IMR-90 (cell line): ENCODE data around the gene NEURL2. TPM values are rescaled to one million over a fixed set of nuclear protein-coding genes. Genes with fewer than 3 reads are reported as not detected.
A peak's percentile ranks its signal among the peaks of the same experiment; 100 is the strongest.

Experiments used
- ATAC-seq: fragments of 200-7000 bp; cut with Tn5 transposase; 2 replicates; pipeline ENCODE4 v1.9.1; 2020; ENCODE audit warnings: low read depth, mild to moderate bottlenecking, moderate library complexity
- BruUV-seq: library from RNA; stranded (reverse); fragments of 400-500 nt; replicated peaks from 2 replicates; lab custom pipeline; 2021; lab: Mats Ljungman, UMichigan
- CTCF ChIA-PET: fragments of 300-600 bp; formaldehyde crosslinking; extraction: SDS; loops from one replicate; lab custom pipeline; 2021; ENCODE audit warnings: antibody characterized with exemption; lab: Yijun Ruan, JAX
- POLR2A ChIA-PET: fragments of 300-600 bp; sonication (Branson Sonifier 250); formaldehyde crosslinking; loops from one replicate; lab custom pipeline; 2022; ENCODE audit warnings: antibody characterized with exemption; ENCODE audit not compliant: unreplicated experiment; lab: Charles Lee
- DNase-seq: peaks from one replicate; pipeline ENCODE4 v3.0.0; 2013
- H2AFZ ChIP-seq: replicated peaks from 2 replicates; pipeline ENCODE3; 2013; ENCODE audit warnings: low read length, mild to moderate bottlenecking; ENCODE audit not compliant: poor library complexity
- H2AK5ac ChIP-seq: 2 replicates; pipeline ENCODE4 v1.6.1; 2013; ENCODE audit warnings: low read depth, low read length, inconsistent platforms
- H2AK9ac ChIP-seq: replicated peaks from 2 replicates; pipeline ENCODE3; 2013; ENCODE audit warnings: mild to moderate bottlenecking, low read depth, low read length, moderate library complexity; ENCODE audit not compliant: poor library complexity
- H2BK120ac ChIP-seq: 2 replicates; pipeline ENCODE4 v1.6.1; 2013; ENCODE audit warnings: low read depth, low read length, inconsistent platforms
- H2BK15ac ChIP-seq: 3 replicates; pipeline ENCODE4 v1.6.1; 2013; ENCODE audit warnings: low read depth, low read length, inconsistent platforms
- H2BK20ac ChIP-seq: 2 replicates; pipeline ENCODE4 v1.6.1; 2013; ENCODE audit warnings: low read depth, mild to moderate bottlenecking, inconsistent platforms, low read length, moderate library complexity
- H2BK5ac ChIP-seq: 2 replicates; pipeline ENCODE4 v1.6.1; 2013; ENCODE audit warnings: mild to moderate bottlenecking, low read depth, low read length, inconsistent platforms; ENCODE audit not compliant: poor library complexity, severe bottlenecking
- H3K14ac ChIP-seq: replicated peaks from 2 replicates; pipeline ENCODE4 v1.6.1; 2013; ENCODE audit warnings: low read depth, low read length, inconsistent platforms
- H3K18ac ChIP-seq: 2 replicates; pipeline ENCODE4 v1.6.1; 2013; ENCODE audit warnings: low read depth, low read length, control low read depth
- H3K23ac ChIP-seq: 2 replicates; pipeline ENCODE4 v1.6.1; 2013; ENCODE audit warnings: low read depth, low read length, inconsistent platforms
- H3K27ac ChIP-seq: 2 replicates; pipeline ENCODE4 v1.5.1; 2013; ENCODE audit warnings: mild to moderate bottlenecking, control low read depth, low read length; ENCODE audit not compliant: insufficient read depth
- H3K27me3 ChIP-seq: 2 replicates; pipeline ENCODE4 v1.6.1; 2013; ENCODE audit warnings: low read length; ENCODE audit not compliant: control insufficient read depth, insufficient read depth
- H3K36me3 ChIP-seq: 2 replicates; pipeline ENCODE4 v1.6.1; 2013; ENCODE audit warnings: low read length, mixed read lengths; ENCODE audit not compliant: control insufficient read depth, insufficient read depth
- H3K4ac ChIP-seq: 2 replicates; pipeline ENCODE4 v1.6.1; 2013; ENCODE audit warnings: low read depth, low read length, inconsistent platforms
- H3K4me1 ChIP-seq: 2 replicates; pipeline ENCODE4 v1.6.1; 2013; ENCODE audit warnings: low read length, mixed read lengths; ENCODE audit not compliant: control insufficient read depth, insufficient read depth
- H3K4me2 ChIP-seq: 2 replicates; pipeline ENCODE4 v1.6.1; 2013; ENCODE audit warnings: low read depth, mild to moderate bottlenecking, control low read depth, low read length, moderate library complexity
- H3K4me3 ChIP-seq: 2 replicates; pipeline ENCODE4 v1.5.1; 2013; ENCODE audit warnings: low read depth, mild to moderate bottlenecking, control low read depth, low read length, moderate library complexity; ENCODE audit not compliant: insufficient read depth
- H3K56ac ChIP-seq: 2 replicates; pipeline ENCODE4 v1.6.1; 2013; ENCODE audit warnings: low read length, inconsistent platforms; ENCODE audit not compliant: insufficient read depth; ENCODE audit errors: extremely low read depth
- H3K79me1 ChIP-seq, 2 experiments: 2 replicates each; pipeline ENCODE4 v1.6.1; 2013; ENCODE audit warnings: low read length in 2 of 2, inconsistent platforms in 1 of 2, low read depth in 1 of 2
- H3K9ac ChIP-seq: 2 replicates; pipeline ENCODE4 v1.6.1; 2013; ENCODE audit warnings: low read depth, low read length, control low read depth
- H3K9me1 ChIP-seq: 2 replicates; pipeline ENCODE4 v1.6.1; 2013; ENCODE audit warnings: low read length, inconsistent platforms; ENCODE audit not compliant: insufficient read depth
- H3K9me3 ChIP-seq: 2 replicates; pipeline ENCODE4 v1.6.1; 2013; ENCODE audit warnings: low read length; ENCODE audit not compliant: control insufficient read depth, insufficient read depth
- H4K20me1 ChIP-seq: 2 replicates; pipeline ENCODE4 v1.6.1; 2013; ENCODE audit warnings: low read length, inconsistent platforms; ENCODE audit not compliant: insufficient read depth
- H4K5ac ChIP-seq: 2 replicates; pipeline ENCODE4 v1.6.1; 2013; ENCODE audit warnings: mild to moderate bottlenecking, low read depth, low read length, control low read depth
- H4K8ac ChIP-seq, 2 experiments: 2 replicates each; pipeline ENCODE4 v1.6.1; 2013; ENCODE audit warnings: low read depth in 2 of 2, low read length in 2 of 2, control low read depth in 1 of 2, inconsistent platforms in 1 of 2
- H4K91ac ChIP-seq: 2 replicates; pipeline ENCODE4 v1.6.1; 2013; ENCODE audit warnings: low read depth, low read length, inconsistent platforms; ENCODE audit not compliant: insufficient read depth
- CEBPB ChIP-seq: IDR thresholded peaks from 2 replicates; pipeline ENCODE4 v1.6.1; 2012; ENCODE audit warnings: low read depth, low read length, improper control_type of control experiment
- CHD1 ChIP-seq: IDR thresholded peaks from 2 replicates; pipeline ENCODE4 v1.6.1; 2012; ENCODE audit warnings: low read depth, low read length, improper control_type of control experiment
- CTCF ChIP-seq: conservative IDR thresholded peaks from 2 replicates; pipeline ENCODE4 v1.5.1; 2012; ENCODE audit warnings: mild to moderate bottlenecking, low read depth, low read length, improper control_type of control experiment
- ELK1 ChIP-seq: fragments of 150-350 bp; IDR thresholded peaks from 2 replicates; pipeline ENCODE4 v1.6.1; 2016; ENCODE audit warnings: low read depth, mild to moderate bottlenecking, low read length, moderate library complexity, borderline replicate concordance
- FOS ChIP-seq: fragments of 150-350 bp; IDR thresholded peaks from 2 replicates; pipeline ENCODE4 v1.6.1; 2016; ENCODE audit warnings: low read depth, low read length
- MAZ ChIP-seq: IDR thresholded peaks from 2 replicates; pipeline ENCODE4 v1.6.1; 2012; ENCODE audit warnings: low read depth, mild to moderate bottlenecking, low read length, improper control_type of control experiment, moderate library complexity, borderline replicate concordance
- MXI1 ChIP-seq: IDR thresholded peaks from 2 replicates; pipeline ENCODE4 v1.6.1; 2012; ENCODE audit warnings: low read depth, mild to moderate bottlenecking, low read length, moderate library complexity, borderline replicate concordance
- POLR2A ChIP-seq: IDR thresholded peaks from 2 replicates; pipeline ENCODE4 v1.6.1; 2012; ENCODE audit warnings: mild to moderate bottlenecking, low read depth, low read length
- RCOR1 ChIP-seq: IDR thresholded peaks from 2 replicates; pipeline ENCODE4 v1.6.1; 2012; ENCODE audit warnings: mild to moderate bottlenecking, low read length, improper control_type of control experiment; ENCODE audit not compliant: insufficient replicate concordance
- RFX5 ChIP-seq: IDR thresholded peaks from 2 replicates; pipeline ENCODE4 v1.8.0; 2012; ENCODE audit warnings: low read depth, mild to moderate bottlenecking, low read length, moderate library complexity
- WGBS, 2 experiments: methylation state at CpG; one replicate each; pipeline versions ENCODE4 v1.1.5 to v1.1.7; 2013; ENCODE audit warnings: missing lambda C conversion rate in 2 of 2; ENCODE audit not compliant: insufficient read length in 1 of 2; ENCODE audit errors: extremely low coverage in 2 of 2; 5-methylcytosine and 5-hydroxymethylcytosine counted together
- dilution Hi-C: fragments of 300-500 bp; cut with HindIII; formaldehyde crosslinking; loops from one replicate; pipeline ENCODE4 v1.14.3; 2018; ENCODE audit warnings: low sequenced_read_pairs; ENCODE audit not compliant: unreplicated experiment
- in situ Hi-C: fragments of 300-500 bp; cut with MboI; formaldehyde crosslinking; loops from 3 replicates; pipeline ENCODE4 v1.14.3; 2019; ENCODE audit warnings: low sequenced_read_pairs, inconsistent platforms, mixed read lengths
- intact Hi-C: fragments of 100-400 bp; cut with micrococcal nuclease; formaldehyde crosslinking; loops from 2 replicates; pipeline ENCODE4 v1.10.0; 2022
- polyA plus RNA-seq, 3 experiments: library from polyadenylated mRNA; depleted of rRNA; stranded (reverse); fragments of >200 nt; gene quantifications; 2 replicates each; pipeline ENCODE4 v1.2.3, GENCODE V29; 2012; ENCODE audit warnings: low replicate concordance in 1 of 3
- total RNA-seq: library from RNA; depleted of rRNA; stranded (reverse); fragments of >200 nt; gene quantifications from 2 replicates; pipeline ENCODE4 v1.2.3, GENCODE V29; 2012

NEURL2 gene
- total and polyA plus RNA-seq, 2 of the 4 experiments (the other 2 are of a cell fraction): 1.1 to 2.5 TPM

- Histone ChIP-seq H3K79me1 (peaks cover 14 to 54% of the 10 kb centered on the region in 2 experiments), H3K9me1 (0 out of 2 replicates have a peak, but pooled peaks cover 2% of the 10 kb centered on the region), H3K18ac (no peak overlapping the region), H4K91ac (no peak overlapping the region), H3K14ac (no peak overlapping the region), H3K9ac (no peak overlapping the region), H3K9me3 (no peaks in the 10 kb centered on the region), H2BK120ac (no peak overlapping the region), H3K4me1 (peaks cover 3% of the 10 kb centered on the region; the same call in 1 of the 2 replicates), H2BK20ac (no peak overlapping the region), H3K4ac (no peak overlapping the region), H2BK15ac (no peak overlapping the region), H4K8ac (no peak overlapping the region), H3K36me3 (peaks cover 41% of the 10 kb centered on the region), H3K56ac (no peak overlapping the region), H3K27ac (no peak overlapping the region), H3K27me3 (no peaks in the 10 kb centered on the region), H3K4me3 (no peak overlapping the region), H4K20me1 (0 out of 2 replicates have a peak, but pooled peaks cover 8% of the 10 kb centered on the region), H3K23ac (no peak overlapping the region), H3K4me2 (no peak overlapping the region), H4K5ac (no peak overlapping the region), H2AFZ (no peak overlapping the region), H2AK5ac (no peak overlapping the region), H2BK5ac (no peak overlapping the region), H2AK9ac (peak overlapping the region; percentile 52)
- POLR2A ChIA-PET: interaction anchor here (0.9 kb wide), 1 partner anchor 12 kb away, joined by 3 read pairs; the partner anchor contains the start of gene ZSWIM1
- in situ Hi-C loops (no loop called here), dilution Hi-C loops (no loop called here), intact Hi-C loops (loop anchor here (5.0 kb wide), 1 partner anchor 79 kb away; the partner anchor contains the start of gene ZNF335)
- TF ChIP-seq CEBPB (no peak), POLR2A (no peak), CTCF (no peak), FOS (no peak), RCOR1 (no peak), MXI1 (no peak), ELK1 (no peak), MAZ (no peak), RFX5 (no peak), CHD1 (no peak)
- DNase-seq (no peak), ATAC-seq (no peak)
- no TSS peak for BruUV-seq
- no CpG with 5 or more reads among the region's 4 CpGs for WGBS, 2 experiments
- CTCF ChIA-PET: interaction anchor here (0.7 to 1.6 kb wide), 4 partner anchors 13 to 121 kb away, joined by 3 to 6 read pairs (median 4); no protein-coding TSS in a partner anchor
Measured at GRCh38 chr20:45892828-45893500, 2.0 kb upstream of the NEURL2 start.
